ENCODE data around the gene IL1R1. TPM values are rescaled to one million over a fixed set of nuclear protein-coding genes. Genes with fewer than 3 reads are reported as not detected.
"Not testable (repeated sequence)": the region's sequence is repeated elsewhere in the genome, so short reads cannot be mapped to it uniquely, and the experiment has no call there.

Gene IL1R1
- total RNA-seq, 3 donors from 2014 or later: 17.8 to 40.1 (median 39.1) TPM

GRCh38 chr2:102099536-102100298 lies 42.8 kb upstream of the IL1R1 start:
- TF ChIP-seq CTCF (IDR thresholded peaks at IDR 0.05): no peak
- Histone ChIP-seq H3K9me3 (no peaks in the 10 kb centered on the region), H3K4me3 (no peak overlapping the region), H3K36me3 (ENCODE audit: low read depth) (no peaks in the 10 kb centered on the region), H3K4me1 (ENCODE audit: low read depth) (peaks cover 6% of the 10 kb centered on the region)
- no peak for DNase-seq
- ATAC-seq: no peak
- intact Hi-C loops (cut with DNase I, micrococcal nuclease): no loop called here

GRCh38 chr2:102100371-102101096 lies 42.0 kb upstream of the IL1R1 start:
- Histone ChIP-seq H3K36me3 (ENCODE audit: low read depth) (no peaks in the 10 kb centered on the region), H3K9me3 (no peaks in the 10 kb centered on the region), H3K4me1 (ENCODE audit: low read depth) (peaks cover 9% of the 10 kb centered on the region), H3K4me3 (no peak overlapping the region)
- intact Hi-C loops (cut with DNase I, micrococcal nuclease): no loop called here
- DNase-seq (no peak), ATAC-seq (peak; percentile 22)
- TF ChIP-seq CTCF (IDR thresholded peaks at IDR 0.05): no peak

GRCh38 chr2:102101097-102101848 lies 41.3 kb upstream of the IL1R1 start:
- DNase-seq (no peak), ATAC-seq (no peak)
- Histone ChIP-seq H3K4me3 (no peak overlapping the region), H3K4me1 (ENCODE audit: low read depth) (peaks cover 12% of the 10 kb centered on the region), H3K36me3 (ENCODE audit: low read depth) (no peaks in the 10 kb centered on the region), H3K9me3 (no peaks in the 10 kb centered on the region)
- intact Hi-C loops (cut with DNase I, micrococcal nuclease): no loop called here
- no peak for TF ChIP-seq CTCF (IDR thresholded peaks at IDR 0.05)

- H3K9me3 ChIP-seq: no peaks in the 10 kb centered on the region
- peak; percentile 65 for ATAC-seq
These were observed 40.5 kb upstream of the IL1R1 start for GRCh38 chr2:102101849-102102635.

GRCh38 chr2:102102636-102102948 lies 40.0 kb upstream of the IL1R1 start:
- H3K4me3 ChIP-seq; H3K9me3 ChIP-seq; ATAC-seq; intact Hi-C loops (cut with DNase I, micrococcal nuclease); DNase-seq; H3K36me3 ChIP-seq (ENCODE audit: low read depth): not testable (repeated sequence)
- H3K4me1 ChIP-seq (ENCODE audit: low read depth): peaks cover 16% of the 10 kb centered on the region

More at GRCh38 chr2:102101849-102102635, 40.5 kb upstream of the IL1R1 start:
- no peak for DNase-seq
- no peak for TF ChIP-seq CTCF (IDR thresholded peaks at IDR 0.05)
- H3K4me3 ChIP-seq: no peak overlapping the region
- H3K36me3 ChIP-seq (ENCODE audit: low read depth): no peaks in the 10 kb centered on the region
- H3K4me1 ChIP-seq (ENCODE audit: low read depth): peaks cover 16% of the 10 kb centered on the region
- intact Hi-C loops (cut with DNase I, micrococcal nuclease): no loop called here

Data from mucosa of descending colon (tissue), 3 donors.